Spleen (tissue), 7 donors: Measurements from ENCODE around the gene ALKBH4.
"Not testable (repeated sequence)": the region's sequence is repeated elsewhere in the genome, so short reads cannot be mapped to it uniquely, and the experiment has no call there.

Experiments used
- CTCF ChIP-seq, 11 experiments: fragments of 200-600 bp in 7 of 11; fragments of 450-650 bp in 4 of 11; sonication (generic) in 4 of 11; IDR thresholded peaks in 8 of 11; conservative IDR thresholded peaks in 3 of 11; 1 replicate in 7 of 11; 2 replicates in 4 of 11; pipeline versions ENCODE4 v1.4.0 to v1.8.0; 2016 to 2021; ENCODE audit warnings: antibody characterized with exemption in 11 of 11, inconsistent platforms in 4 of 11, mild to moderate bottlenecking in 1 of 11
- POLR2A ChIP-seq, 3 donors: fragments of 450-650 bp; IDR thresholded peaks; one replicate each; pipeline ENCODE4 v1.5.1; 2017; ENCODE audit warnings: antibody characterized with exemption in 3 of 3, mild to moderate bottlenecking in 1 of 3
- POLR2AphosphoS5 ChIP-seq, 3 donors: sonication (generic); formaldehyde crosslinking; IDR thresholded peaks; one replicate each; pipeline ENCODE4 v1.5.1; 2017; ENCODE audit warnings: antibody characterized with exemption in 3 of 3
- donor health status: DM: no; HTN: no; CAD: no; lungs with moderate emphysema.
- donor health status: DM: no; HTN: no; CAD: no.
- donor health status: DM: no; HTN: no; CAD: no.

GRCh38 chr7:102474736-102475435, 10.2 kb upstream of the ALKBH4 start:
- TF ChIP-seq CTCF (IDR thresholded peaks at IDR 0.05 in 8 of 11, conservative IDR thresholded peaks at IDR 0.05 in 3 of 11); POLR2A (IDR thresholded peaks at IDR 0.05); POLR2AphosphoS5 (IDR thresholded peaks at IDR 0.05): not testable (repeated sequence)
